ENCODE data around the gene GAB2. TPM values are rescaled to one million over a fixed set of nuclear protein-coding genes. Genes with fewer than 3 reads are reported as not detected.

Gene GAB2
- total and polyA plus RNA-seq, 2 of the 13 experiments (the other 11 are each of a cell fraction or from before 2014, with no cell fraction given): 4.1 to 8.6 TPM

GRCh38 chr11:78194490-78194889, 223.1 kb downstream of the GAB2 start:
- TF ChIP-seq HHEX (CRISPR knock-in tag; IDR thresholded peaks at IDR 0.05): no peak
- peak; percentile 30; the same call in 1 of the 2 replicates for TF ChIP-seq FOSL2 (CRISPR knock-in tag; IDR thresholded peaks at IDR 0.05)
- Histone ChIP-seq H3K79me2 (ENCODE audit: insufficient read depth, low read length) (peaks cover 3% of the 10 kb centered on the region), H3K4me3 (replicated peaks in 1 of 3; ENCODE audit: insufficient read depth in 1 of 3, low read depth in 2 of 3, low read length in 3 of 3) (no peak overlapping the region), H3K9ac (ENCODE audit: insufficient read depth, low read depth, low read length) (no peak overlapping the region), H3K4me1 (ENCODE audit: insufficient read depth, low read length) (peaks cover 60% of the 10 kb centered on the region), H3K27ac (ENCODE audit: extremely low read length, insufficient read depth, low read length) (no peak overlapping the region), H3K36me3 (replicated peaks in 1 of 2; ENCODE audit: control insufficient read depth in 1 of 2, insufficient read depth in 2 of 2, low read length in 2 of 2) (peaks cover 10 to 20% of the 10 kb centered on the region in 2 experiments; a peak in 4 of 5 replicates), H4K20me1 (ENCODE audit: insufficient read depth, low read length) (no peaks in the 10 kb centered on the region), H3K4me2 (ENCODE audit: low read depth, low read length) (no peak overlapping the region), H2AFZ (ENCODE audit: low read length) (no peak overlapping the region), H3K27me3 (ENCODE audit: control insufficient read depth in 1 of 2, insufficient read depth in 2 of 2, low read length in 2 of 2) (no peaks in the 10 kb centered on the region), H3K9me3 (ENCODE audit: low read length) (no peaks in the 10 kb centered on the region)
- ChIA-PET CTCF (ENCODE audit: low intra/inter-chr PET ratio, low total read pairs) (no interaction called here), POLR2A (no interaction called here)
- FAIRE-seq: no peak
- no peak for ATAC-seq
- 97% methylated on average over 3 of the region's 3 CpGs for WGBS (ENCODE audit: low lambda C conversion rate)
- DNase-seq (ENCODE audit: low spot score): no peak
- BruUV-seq (replicated peaks): no TSS peak
- intact Hi-C loops (cut with micrococcal nuclease; ENCODE audit: unreplicated experiment) (no loop called here), in situ Hi-C loops (cut with HindIII; ENCODE audit: extremely low pct_ligation_motif_present, low pct_unique_long_range_greater_than_20kb) (no loop called here)

GRCh38 chr11:78193806-78194205, 223.8 kb downstream of the GAB2 start:
- no peak for DNase-seq (ENCODE audit: low spot score)
- Histone ChIP-seq H3K4me1 (ENCODE audit: insufficient read depth, low read length) (peaks cover 64% of the 10 kb centered on the region), H3K36me3 (replicated peaks in 1 of 2; ENCODE audit: control insufficient read depth in 1 of 2, insufficient read depth in 2 of 2, low read length in 2 of 2) (peaks cover 8 to 13% of the 10 kb centered on the region in 2 experiments; a peak in 3 of 5 replicates), H3K4me3 (replicated peaks in 1 of 3; ENCODE audit: insufficient read depth in 1 of 3, low read depth in 2 of 3, low read length in 3 of 3) (no peak overlapping the region), H3K9me3 (ENCODE audit: low read length) (no peaks in the 10 kb centered on the region), H3K27ac (ENCODE audit: extremely low read length, insufficient read depth, low read length) (no peak overlapping the region), H3K9ac (ENCODE audit: insufficient read depth, low read depth, low read length) (no peak overlapping the region), H2AFZ (ENCODE audit: low read length) (no peak overlapping the region), H3K27me3 (ENCODE audit: control insufficient read depth in 1 of 2, insufficient read depth in 2 of 2, low read length in 2 of 2) (no peaks in the 10 kb centered on the region), H3K4me2 (ENCODE audit: low read depth, low read length) (no peak overlapping the region), H4K20me1 (ENCODE audit: insufficient read depth, low read length) (no peaks in the 10 kb centered on the region), H3K79me2 (ENCODE audit: insufficient read depth, low read length) (peaks cover 3% of the 10 kb centered on the region)
- POLR2A ChIA-PET: interaction anchor here (1.5 to 1.7 kb wide), 2 partner anchors 199 to 381 kb away, joined by 3 to 5 read pairs; partner anchors contain the start of genes INTS4 and NARS2
- ATAC-seq: no peak
- BruUV-seq (replicated peaks): no TSS peak
- CTCF ChIA-PET (ENCODE audit: low intra/inter-chr PET ratio, low total read pairs): no interaction called here
- in situ Hi-C loops (cut with HindIII; ENCODE audit: extremely low pct_ligation_motif_present, low pct_unique_long_range_greater_than_20kb): no loop called here
- 98% methylated on average over 8 of the region's 8 CpGs for WGBS (ENCODE audit: low lambda C conversion rate)
- FAIRE-seq: no peak
- intact Hi-C loops (cut with micrococcal nuclease; ENCODE audit: unreplicated experiment): no loop called here
- TF ChIP-seq HNF1A (IDR thresholded peaks at IDR 0.05; ENCODE audit: low read depth): no peak
- TF ChIP-seq HNF1A (CRISPR knock-in tag; IDR thresholded peaks at IDR 0.05; ENCODE audit: borderline replicate concordance): no peak
- no peak for TF ChIP-seq GMEB2 (CRISPR knock-in tag; IDR thresholded peaks at IDR 0.05; ENCODE audit: low read depth)
- TF ChIP-seq ZBTB39 (CRISPR knock-in tag; IDR thresholded peaks at IDR 0.05): no peak
- no peak for TF ChIP-seq SMAD9 (CRISPR knock-in tag; IDR thresholded peaks at IDR 0.05)
- no peak for TF ChIP-seq ARHGAP35 (CRISPR knock-in tag; IDR thresholded peaks at IDR 0.05; ENCODE audit: borderline replicate concordance)
- TF ChIP-seq ZFP36L2 (CRISPR knock-in tag; IDR thresholded peaks at IDR 0.05): no peak
- TF ChIP-seq CAMTA2 (CRISPR knock-in tag; IDR thresholded peaks at IDR 0.05; ENCODE audit: borderline replicate concordance): no peak
